ENCODE results near the gene CLEC4M.

CLEC4M gene

GRCh38 chr19:7778081-7778480, 15.0 kb downstream of the CLEC4M start:
- Histone ChIP-seq H3K36me3 (ENCODE audit: control insufficient read depth, insufficient read depth, low read length, severe bottlenecking) (no peaks in the 10 kb centered on the region), H3K27me3 (replicated peaks; ENCODE audit: control insufficient read depth, insufficient read depth, low read length) (peaks cover 51% of the 10 kb centered on the region), H3K9ac (ENCODE audit: low read length) (no peak overlapping the region), H3K4me3 (ENCODE audit: low read length) (no peak overlapping the region), H3K9me3 (ENCODE audit: control insufficient read depth, low read length) (peaks cover 7% of the 10 kb centered on the region), H3K4me1 (ENCODE audit: control insufficient read depth, insufficient read depth, low read length) (no peaks in the 10 kb centered on the region)
- DNase-seq (ENCODE audit: low read depth): no peak

DNA sequence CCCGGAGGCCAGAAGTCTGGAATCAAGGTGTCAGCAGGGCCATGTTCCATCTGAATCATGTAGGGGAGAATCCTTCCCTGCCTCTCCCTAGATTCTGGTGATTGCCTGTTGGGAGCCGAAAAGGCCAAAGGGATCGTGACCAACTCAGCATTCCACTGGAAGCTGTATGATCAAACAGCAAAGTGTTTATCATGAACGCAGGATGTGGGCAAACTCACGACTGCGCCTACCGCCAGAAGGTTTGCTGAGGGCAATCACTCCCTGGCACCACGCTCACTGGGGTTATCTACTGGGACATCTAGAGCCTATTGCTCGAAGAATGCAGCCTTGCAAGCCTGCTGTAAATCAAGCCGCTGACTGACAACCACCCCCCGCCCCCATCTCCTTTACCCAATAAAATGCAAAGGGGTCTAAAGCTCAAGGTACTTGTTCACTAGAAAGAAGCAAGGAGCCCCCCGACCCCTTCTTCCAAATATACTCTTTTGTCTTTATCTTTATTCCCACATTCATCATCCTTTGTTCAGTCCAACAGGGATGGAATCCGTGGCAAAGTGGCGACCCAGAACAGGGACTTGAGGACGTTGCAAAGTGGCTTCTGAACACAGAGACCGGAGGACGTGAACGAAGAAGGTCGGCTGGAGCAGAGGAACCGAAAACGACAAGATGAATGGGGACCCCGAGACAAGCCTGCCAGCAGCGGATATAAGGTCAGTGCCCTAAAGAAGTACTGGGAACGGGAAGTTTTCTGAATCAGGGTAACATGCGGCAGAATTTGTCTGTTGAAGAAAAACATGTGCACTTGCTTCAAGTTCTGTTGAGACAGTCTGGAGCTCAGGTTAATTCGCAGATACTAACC, 16.8 kb downstream of the CLEC4M start:
- Histone ChIP-seq H3K9ac (ENCODE audit: low read length) (no peak overlapping the region), H3K9me3 (ENCODE audit: control insufficient read depth, low read length) (peaks cover 10% of the 10 kb centered on the region), H3K4me3 (ENCODE audit: low read length) (no peak overlapping the region), H3K4me1 (ENCODE audit: control insufficient read depth, insufficient read depth, low read length) (peaks cover 9% of the 10 kb centered on the region), H3K36me3 (ENCODE audit: control insufficient read depth, insufficient read depth, low read length, severe bottlenecking) (no peaks in the 10 kb centered on the region), H3K27me3 (replicated peaks; ENCODE audit: control insufficient read depth, insufficient read depth, low read length) (peaks cover 59% of the 10 kb centered on the region)
- no peak for DNase-seq (ENCODE audit: low read depth)

DNA sequence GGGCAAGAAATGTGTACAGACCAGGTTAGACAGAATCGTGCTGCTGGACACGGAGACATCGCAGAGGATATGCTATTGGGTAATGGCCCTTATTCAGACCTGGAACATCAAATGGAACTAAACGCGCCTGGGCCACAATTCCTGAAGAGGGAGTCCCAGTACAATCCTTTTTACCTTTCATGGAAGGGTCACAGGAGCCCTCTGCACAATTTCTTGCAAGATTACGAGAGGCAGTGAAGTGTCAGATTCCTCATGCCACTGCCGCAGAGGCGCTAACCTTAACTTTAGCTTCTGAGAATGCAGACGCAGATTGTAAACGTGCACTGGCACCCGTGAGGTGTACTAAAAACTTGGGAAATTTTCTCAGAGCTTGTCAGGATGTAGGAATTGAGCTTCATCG, 18.1 kb downstream of the CLEC4M start:
- Histone ChIP-seq H3K27me3 (replicated peaks; ENCODE audit: control insufficient read depth, insufficient read depth, low read length) (peaks cover 49% of the 10 kb centered on the region), H3K4me3 (ENCODE audit: low read length) (no peak overlapping the region), H3K9ac (ENCODE audit: low read length) (no peak overlapping the region), H3K9me3 (ENCODE audit: control insufficient read depth, low read length) (peaks cover 9% of the 10 kb centered on the region), H3K4me1 (ENCODE audit: control insufficient read depth, insufficient read depth, low read length) (peaks cover 9% of the 10 kb centered on the region), H3K36me3 (ENCODE audit: control insufficient read depth, insufficient read depth, low read length, severe bottlenecking) (no peaks in the 10 kb centered on the region)
- DNase-seq (ENCODE audit: low read depth): no peak

GRCh38 chr19:7783991-7784423, 21.0 kb downstream of the CLEC4M start:
- H3K4me1 ChIP-seq (ENCODE audit: control insufficient read depth, insufficient read depth, low read length): peaks cover 9% of the 10 kb centered on the region
- no peak overlapping the region for H3K4me3 ChIP-seq (ENCODE audit: low read length)
- peak; percentile 44 for DNase-seq (ENCODE audit: low read depth)
- H3K9me3 ChIP-seq (ENCODE audit: control insufficient read depth, low read length): peaks cover 9% of the 10 kb centered on the region
- no peak overlapping the region for H3K9ac ChIP-seq (ENCODE audit: low read length)
- H3K36me3 ChIP-seq (ENCODE audit: control insufficient read depth, insufficient read depth, low read length, severe bottlenecking): no peaks in the 10 kb centered on the region
- H3K27me3 ChIP-seq (replicated peaks; ENCODE audit: control insufficient read depth, insufficient read depth, low read length): peaks cover 58% of the 10 kb centered on the region

DNA sequence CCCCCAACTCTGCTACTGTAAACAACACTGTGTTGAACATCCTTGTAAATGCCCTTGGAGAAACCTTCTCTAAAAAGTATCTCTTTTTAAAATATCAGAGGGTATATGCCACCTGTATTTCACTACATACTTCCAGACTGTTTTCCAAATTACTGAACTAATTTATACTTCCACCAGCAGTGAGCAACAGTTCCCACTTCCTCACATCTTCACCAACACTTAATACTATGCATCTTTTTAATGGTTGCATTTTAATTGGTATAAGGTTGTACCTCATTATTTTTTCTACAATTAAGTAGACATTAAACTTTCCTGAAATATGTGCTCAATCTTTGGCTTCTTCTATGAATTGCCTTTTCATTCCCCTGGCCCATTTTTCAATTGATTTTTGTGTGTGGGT, 21.8 kb downstream of the CLEC4M start:
- Histone ChIP-seq H3K36me3 (ENCODE audit: control insufficient read depth, insufficient read depth, low read length, severe bottlenecking) (no peaks in the 10 kb centered on the region), H3K4me3 (ENCODE audit: low read length) (no peak overlapping the region), H3K9ac (ENCODE audit: low read length) (no peak overlapping the region), H3K27me3 (replicated peaks; ENCODE audit: control insufficient read depth, insufficient read depth, low read length) (peaks cover 56% of the 10 kb centered on the region), H3K4me1 (ENCODE audit: control insufficient read depth, insufficient read depth, low read length) (peaks cover 9% of the 10 kb centered on the region), H3K9me3 (ENCODE audit: control insufficient read depth, low read length) (peaks cover 9% of the 10 kb centered on the region)
- DNase-seq (ENCODE audit: low read depth): no peak

GRCh38 chr19:7787141-7787540, 24.1 kb downstream of the CLEC4M start:
- Histone ChIP-seq H3K4me3 (ENCODE audit: low read length) (no peak overlapping the region), H3K9me3 (ENCODE audit: control insufficient read depth, low read length) (peaks cover 4% of the 10 kb centered on the region), H3K27me3 (replicated peaks; ENCODE audit: control insufficient read depth, insufficient read depth, low read length) (peaks cover 45% of the 10 kb centered on the region), H3K4me1 (ENCODE audit: control insufficient read depth, insufficient read depth, low read length) (peaks cover 9% of the 10 kb centered on the region), H3K9ac (ENCODE audit: low read length) (no peak overlapping the region), H3K36me3 (ENCODE audit: control insufficient read depth, insufficient read depth, low read length, severe bottlenecking) (no peaks in the 10 kb centered on the region)
- no peak for DNase-seq (ENCODE audit: low read depth)

DNA sequence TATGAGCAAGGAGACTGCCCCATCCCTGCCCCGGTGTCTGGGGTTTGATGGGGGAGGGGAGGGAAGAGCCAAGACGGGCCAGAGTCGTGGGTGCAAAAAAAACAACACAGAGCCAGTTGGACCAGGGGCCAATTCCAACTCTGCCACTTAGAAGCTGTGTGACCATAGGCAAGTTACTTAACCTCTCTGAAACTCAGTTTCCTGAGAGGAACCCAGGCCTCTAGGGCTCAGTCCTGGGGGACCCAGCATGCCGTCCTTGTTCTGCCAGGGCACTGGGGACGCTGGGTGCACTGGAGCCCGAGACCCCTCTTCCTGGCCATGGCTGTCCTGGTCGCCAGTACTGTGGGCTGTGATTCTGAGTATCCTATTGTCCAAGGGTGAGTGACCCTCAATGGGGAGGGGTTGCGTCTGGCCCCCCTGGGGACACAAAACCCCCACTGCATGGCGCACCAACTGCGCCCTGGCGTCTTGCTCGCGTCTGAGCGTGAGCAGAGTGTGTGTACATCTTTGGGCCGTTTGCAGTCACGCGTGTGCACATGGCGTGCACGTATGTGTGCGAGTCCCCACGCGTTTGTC, 24.6 kb downstream of the CLEC4M start:
- H3K4me3 ChIP-seq (ENCODE audit: low read length): no peak overlapping the region
- peaks cover 9% of the 10 kb centered on the region for H3K4me1 ChIP-seq (ENCODE audit: control insufficient read depth, insufficient read depth, low read length)
- H3K27me3 ChIP-seq (replicated peaks; ENCODE audit: control insufficient read depth, insufficient read depth, low read length): peaks cover 49% of the 10 kb centered on the region
- no peak for DNase-seq (ENCODE audit: low read depth)
- H3K36me3 ChIP-seq (ENCODE audit: control insufficient read depth, insufficient read depth, low read length, severe bottlenecking): no peaks in the 10 kb centered on the region
- peaks cover 4% of the 10 kb centered on the region for H3K9me3 ChIP-seq (ENCODE audit: control insufficient read depth, low read length)
- H3K9ac ChIP-seq (ENCODE audit: low read length): no peak overlapping the region

DNA sequence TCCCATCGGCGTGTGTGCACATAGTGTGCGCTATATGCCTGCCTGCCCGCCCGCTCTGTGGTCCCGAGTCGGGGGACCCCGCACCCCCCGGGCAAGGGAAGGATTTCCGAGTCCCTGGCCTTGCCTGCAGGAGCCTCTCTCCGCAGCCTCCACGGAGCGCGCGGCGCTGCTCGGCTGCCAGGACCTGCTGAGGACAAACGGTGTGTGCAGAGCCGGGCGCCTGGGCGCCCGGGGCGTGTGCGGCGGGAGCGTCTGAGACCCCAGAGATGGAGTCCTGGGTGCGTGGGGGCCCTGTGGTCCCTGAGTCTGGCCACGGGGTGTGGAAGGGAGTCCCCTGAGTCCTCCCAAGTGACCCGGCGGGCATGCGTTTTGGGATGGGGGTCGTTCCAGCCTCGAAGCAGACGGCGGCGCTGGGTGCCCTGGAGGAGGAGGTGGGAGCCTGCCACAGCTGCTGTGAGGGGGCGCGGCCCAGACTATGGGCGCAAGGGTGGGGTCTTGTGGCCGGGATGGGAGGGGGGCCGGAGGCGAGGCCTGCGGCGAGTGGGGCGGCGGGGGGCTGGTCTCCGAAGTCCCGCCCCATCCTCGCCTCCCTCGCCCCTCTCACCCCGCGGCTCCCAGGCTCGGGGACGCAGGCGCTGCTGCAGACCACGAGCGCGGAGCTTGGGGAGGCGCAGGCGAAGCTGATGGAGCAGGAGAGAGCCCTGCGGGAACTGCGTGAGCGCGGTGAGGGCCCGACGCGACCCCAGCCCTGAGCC, 25.3 kb downstream of the CLEC4M start:
- Histone ChIP-seq H3K4me1 (ENCODE audit: control insufficient read depth, insufficient read depth, low read length) (peaks cover 9% of the 10 kb centered on the region), H3K9ac (ENCODE audit: low read length) (no peak overlapping the region), H3K27me3 (replicated peaks; ENCODE audit: control insufficient read depth, insufficient read depth, low read length) (peaks cover 45% of the 10 kb centered on the region), H3K36me3 (ENCODE audit: control insufficient read depth, insufficient read depth, low read length, severe bottlenecking) (no peaks in the 10 kb centered on the region), H3K4me3 (ENCODE audit: low read length) (no peak overlapping the region), H3K9me3 (ENCODE audit: control insufficient read depth, low read length) (peaks cover 11% of the 10 kb centered on the region)
- DNase-seq (ENCODE audit: low read depth): no peak

- Histone ChIP-seq H3K4me3 (ENCODE audit: low read length) (no peak overlapping the region), H3K27me3 (replicated peaks; ENCODE audit: control insufficient read depth, insufficient read depth, low read length) (peaks cover 39% of the 10 kb centered on the region), H3K36me3 (ENCODE audit: control insufficient read depth, insufficient read depth, low read length, severe bottlenecking) (no peaks in the 10 kb centered on the region), H3K9me3 (ENCODE audit: control insufficient read depth, low read length) (peaks cover 15% of the 10 kb centered on the region), H3K4me1 (ENCODE audit: control insufficient read depth, insufficient read depth, low read length) (peaks cover 7% of the 10 kb centered on the region), H3K9ac (ENCODE audit: low read length) (no peak overlapping the region)
- DNase-seq (ENCODE audit: low read depth): no peak
These were observed 25.9 kb downstream of the CLEC4M start for GRCh38 chr19:7788933-7789323.

DNA sequence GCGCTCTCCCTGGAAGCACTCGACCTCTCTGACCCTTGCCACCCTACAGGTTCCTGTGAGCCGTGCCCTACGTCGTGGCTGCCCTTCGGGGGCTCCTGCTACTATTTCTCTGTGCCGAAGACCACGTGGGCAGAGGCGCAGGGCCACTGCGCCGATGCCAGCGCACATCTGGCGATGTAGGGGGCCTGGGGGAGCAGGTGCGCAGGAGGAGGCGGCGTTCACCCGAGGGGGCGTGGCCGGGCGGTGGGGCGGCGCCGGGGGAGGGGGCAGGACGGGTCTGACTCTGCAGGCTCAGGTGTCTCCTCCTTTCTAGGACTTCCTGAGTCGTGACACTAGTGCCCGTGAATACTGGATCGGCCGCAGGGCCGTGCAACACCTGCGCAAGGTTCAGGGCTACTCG, 26.4 kb downstream of the CLEC4M start:
- no peak for DNase-seq (ENCODE audit: low read depth)
- no peak overlapping the region for H3K4me3 ChIP-seq (ENCODE audit: low read length)
- H3K27me3 ChIP-seq (replicated peaks; ENCODE audit: control insufficient read depth, insufficient read depth, low read length): peaks cover 40% of the 10 kb centered on the region
- H3K4me1 ChIP-seq (ENCODE audit: control insufficient read depth, insufficient read depth, low read length): peaks cover 2% of the 10 kb centered on the region
- H3K36me3 ChIP-seq (ENCODE audit: control insufficient read depth, insufficient read depth, low read length, severe bottlenecking): no peaks in the 10 kb centered on the region
- H3K9me3 ChIP-seq (ENCODE audit: control insufficient read depth, low read length): peaks cover 20% of the 10 kb centered on the region
- no peak overlapping the region for H3K9ac ChIP-seq (ENCODE audit: low read length)

- H3K9ac ChIP-seq (ENCODE audit: low read length): no peak overlapping the region
- H3K4me3 ChIP-seq (ENCODE audit: low read length): no peak overlapping the region
- H3K36me3 ChIP-seq (ENCODE audit: control insufficient read depth, insufficient read depth, low read length, severe bottlenecking): no peaks in the 10 kb centered on the region
- no peak for DNase-seq (ENCODE audit: low read depth)
- no peaks in the 10 kb centered on the region for H3K4me1 ChIP-seq (ENCODE audit: control insufficient read depth, insufficient read depth, low read length)
- peaks cover 40% of the 10 kb centered on the region for H3K27me3 ChIP-seq (replicated peaks; ENCODE audit: control insufficient read depth, insufficient read depth, low read length)
- H3K9me3 ChIP-seq (ENCODE audit: control insufficient read depth, low read length): peaks cover 18% of the 10 kb centered on the region
These were observed 27.4 kb downstream of the CLEC4M start for GRCh38 chr19:7790416-7790815.

Data from adipocyte (in vitro differentiated cells).